H1 (cell line): ENCODE measurements around the gene OSBPL3. TPM values are rescaled to one million over a fixed set of nuclear protein-coding genes. Genes with fewer than 3 reads are reported as not detected.

Experiments used
- CHD1 ChIP-seq: IDR thresholded peaks from 2 replicates; pipeline ENCODE4 v1.6.1; 2012; ENCODE audit warnings: low read depth, low read length, improper control_type of control experiment
- HDAC2 ChIP-seq, 2 experiments: fragments of 300-600 bp in 1 of 2; sonication (generic) in 1 of 2; IDR thresholded peaks; 2 replicates each; pipeline ENCODE4 v1.6.1; 2011 to 2012; ENCODE audit warnings: low read depth in 2 of 2, low read length in 2 of 2, mild to moderate bottlenecking in 2 of 2, moderate library complexity in 2 of 2, borderline replicate concordance in 1 of 2, inconsistent platforms in 1 of 2
- JUND ChIP-seq: IDR thresholded peaks from 2 replicates; pipeline ENCODE4 v1.6.1; 2011; ENCODE audit warnings: mild to moderate bottlenecking, improper control_type of control experiment, low read length
- SP1 ChIP-seq: IDR thresholded peaks from 2 replicates; pipeline ENCODE4 v1.6.1; 2011; ENCODE audit warnings: low read depth, low read length
- TAF1 ChIP-seq: IDR thresholded peaks from 2 replicates; pipeline ENCODE4 v1.6.1; 2011; ENCODE audit warnings: mild to moderate bottlenecking, low read depth, low read length
- polyA plus RNA-seq, 7 experiments: library from polyadenylated mRNA; depleted of rRNA in 3 of 7; stranded (reverse) in 5 of 7; unstranded in 2 of 7; fragments of >200 nt in 5 of 7; fragments of 200-250 nt in 2 of 7; gene quantifications; 1 replicate in 5 of 7; 2 replicates in 1 of 7; 4 replicates in 1 of 7; pipeline versions ENCODE4 v1.2.1 to v1.2.3, GENCODE V29; 2011 to 2013; ENCODE audit warnings: missing spikeins in 2 of 7, mixed read lengths in 2 of 7
- total RNA-seq: library from RNA; stranded (reverse); fragmentation: NEBNext Ultra II Directional; extraction: Animal tissue kit (Norgen Biotek cat#: 25700); gene quantifications from 2 replicates; pipeline ENCODE4 v1.2.1, GENCODE V29; 2021

OSBPL3 gene
- total and polyA plus RNA-seq, 2 of the 8 experiments (the other 6 are each of a cell fraction or from before 2014, with no cell fraction given), result 2.8 to 13.9 TPM

GRCh38 chr7:24784277-24784676, 195.7 kb downstream of the OSBPL3 start (continued):
- TF ChIP-seq SP1 (no peak), JUND (no peak), CHD1 (no peak), HDAC2 (IDR thresholded peaks at IDR 0.05; ENCODE audit: borderline replicate concordance in 1 of 2, low read depth in 2 of 2, low read length in 2 of 2) (no peak), TAF1 (no peak)
